DMS153 treated with DMSO at 0.1 percent for 48 hours (cell line): ENCODE measurements around the gene ZNF407.
"Not testable (repeated sequence)": the region's sequence is repeated elsewhere in the genome, so short reads cannot be mapped to it uniquely, and the experiment has no call there.

Source experiments
- DNase-seq: peaks from one replicate; lab custom pipeline; 2025; ENCODE audit not compliant: unreplicated experiment; lab: John Stamatoyannopoulos, UW

Gene ZNF407

GRCh38 chr18:75083761-75084160, 486.1 kb downstream of the ZNF407 start:
- DNase-seq = no peak

- not testable (repeated sequence) for DNase-seq
Observed at GRCh38 chr18:75085676-75086075, 488.0 kb downstream of the ZNF407 start.

GRCh38 chr18:75086494-75087034, 488.9 kb downstream of the ZNF407 start:
- DNase-seq = no peak

- no peak for DNase-seq
Observed at GRCh38 chr18:75087119-75088020, 489.7 kb downstream of the ZNF407 start.

- no peak for DNase-seq
Observed at GRCh38 chr18:75088021-75088506, 490.4 kb downstream of the ZNF407 start.

GRCh38 chr18:75088622-75089211, 491.0 kb downstream of the ZNF407 start:
- DNase-seq = no peak

- DNase-seq = no peak
Observed at GRCh38 chr18:75089748-75090327, 492.2 kb downstream of the ZNF407 start.

- no peak for DNase-seq
Observed at GRCh38 chr18:75090336-75090735, 492.7 kb downstream of the ZNF407 start.

GRCh38 chr18:75097491-75098225, 500.0 kb downstream of the ZNF407 start:
- no peak for DNase-seq

- no peak for DNase-seq
Observed at GRCh38 chr18:75100832-75101630, 503.4 kb downstream of the ZNF407 start.

- DNase-seq = no peak
Observed at GRCh38 chr18:75101916-75102315, 504.2 kb downstream of the ZNF407 start.

GRCh38 chr18:75104029-75104428, 506.4 kb downstream of the ZNF407 start:
- not testable (repeated sequence) for DNase-seq

GRCh38 chr18:75104483-75104882, 506.8 kb downstream of the ZNF407 start:
- DNase-seq = no peak

GRCh38 chr18:75105551-75106254, 508.0 kb downstream of the ZNF407 start:
- no peak for DNase-seq

GRCh38 chr18:75106746-75107145, 509.1 kb downstream of the ZNF407 start:
- no peak for DNase-seq

GRCh38 chr18:75107196-75107930, 509.7 kb downstream of the ZNF407 start:
- no peak for DNase-seq

GRCh38 chr18:75107931-75108276, 510.2 kb downstream of the ZNF407 start:
- DNase-seq = no peak

GRCh38 chr18:75108579-75109318, 511.1 kb downstream of the ZNF407 start:
- no peak for DNase-seq
